BE2C (cell line): ENCODE data around the gene COL5A1.

Experiments used
- DNase-seq: peaks from one replicate; pipeline ENCODE4 v3.0.0-alpha.2; 2020
- H3K27me3 ChIP-seq: fragments of 250-450 bp; sonication (Bioruptor Pico); 2 replicates; pipeline ENCODE4 v1.5.1; 2020; ENCODE audit warnings: mild to moderate bottlenecking
- H3K36me3 ChIP-seq: fragments of 250-450 bp; sonication (Bioruptor Pico); 2 replicates; pipeline ENCODE4 v1.5.1; 2020; ENCODE audit warnings: mild to moderate bottlenecking
- H3K4me1 ChIP-seq: fragments of 250-450 bp; sonication (Bioruptor Pico); 2 replicates; pipeline ENCODE4 v1.5.1; 2020
- H3K4me3 ChIP-seq: 2 replicates; pipeline ENCODE4 v1.5.1; 2011; ENCODE audit warnings: low read depth, low read length
- H3K9me3 ChIP-seq: fragments of 250-450 bp; sonication (Bioruptor Pico); 2 replicates; pipeline ENCODE4 v1.5.1; 2020
- CTCF ChIP-seq: IDR thresholded peaks from 2 replicates; pipeline ENCODE4 v1.5.1; 2012; ENCODE audit warnings: mild to moderate bottlenecking, low read depth, low read length

COL5A1 gene

GRCh38 chr9:134742822-134743535 is 101.4 kb downstream of the COL5A1 start:
- no peak for DNase-seq
- H3K4me1 ChIP-seq, result no peaks in the 10 kb centered on the region
- H3K36me3 ChIP-seq, result no peaks in the 10 kb centered on the region
- H3K27me3 ChIP-seq, result no peaks in the 10 kb centered on the region
- peak; percentile 9; the same call in 1 of the 2 replicates for TF ChIP-seq CTCF
- H3K9me3 ChIP-seq, result no peaks in the 10 kb centered on the region
- no peak overlapping the region for H3K4me3 ChIP-seq

- Histone ChIP-seq H3K9me3 (no peaks in the 10 kb centered on the region), H3K36me3 (no peaks in the 10 kb centered on the region), H3K27me3 (no peaks in the 10 kb centered on the region), H3K4me3 (no peak overlapping the region), H3K4me1 (no peaks in the 10 kb centered on the region)
- TF ChIP-seq CTCF, result no peak
- no peak for DNase-seq
Measured at GRCh38 chr9:134743853-134744252, 102.2 kb downstream of the COL5A1 start.

- no peak for TF ChIP-seq CTCF
Measured at GRCh38 chr9:134744385-134745295, 103.0 kb downstream of the COL5A1 start.

GRCh38 chr9:134747951-134748489 is 106.4 kb downstream of the COL5A1 start:
- H3K4me3 ChIP-seq, result no peak overlapping the region
- H3K4me1 ChIP-seq, result no peaks in the 10 kb centered on the region
- TF ChIP-seq CTCF, result no peak
- H3K9me3 ChIP-seq, result no peaks in the 10 kb centered on the region
- DNase-seq, result no peak
- no peaks in the 10 kb centered on the region for H3K36me3 ChIP-seq
- no peaks in the 10 kb centered on the region for H3K27me3 ChIP-seq

More at GRCh38 chr9:134744385-134745295, 103.0 kb downstream of the COL5A1 start:
- no peaks in the 10 kb centered on the region for H3K36me3 ChIP-seq
- no peaks in the 10 kb centered on the region for H3K4me1 ChIP-seq
- H3K27me3 ChIP-seq, result no peaks in the 10 kb centered on the region
- H3K9me3 ChIP-seq, result no peaks in the 10 kb centered on the region
- DNase-seq, result no peak
- H3K4me3 ChIP-seq, result no peak overlapping the region

- no peaks in the 10 kb centered on the region for H3K27me3 ChIP-seq
- no peak overlapping the region for H3K4me3 ChIP-seq
- TF ChIP-seq CTCF, result no peak
- no peaks in the 10 kb centered on the region for H3K4me1 ChIP-seq
- DNase-seq, result no peak
- no peaks in the 10 kb centered on the region for H3K9me3 ChIP-seq
- H3K36me3 ChIP-seq, result no peaks in the 10 kb centered on the region
Measured at GRCh38 chr9:134748591-134748990, 107.0 kb downstream of the COL5A1 start.
